Measurements from ENCODE around the gene CDH16.

The CDH16 gene

GRCh38 chr16:66961065-66961744, 42.5 kb upstream of the CDH16 start, which contains the start of gene CES3:
TSS of gene CES3 (plus strand) at chr16:66961266. CDS start at chr16:66961308, 42 bp downstream.
- no peaks in the 10 kb centered on the region for H3K9me3 ChIP-seq (ENCODE audit: low read length)
- no peak for TF ChIP-seq EZH2 (IDR thresholded peaks at IDR 0.05; ENCODE audit: borderline replicate concordance, low read length)
- TF ChIP-seq CTCF (IDR thresholded peaks at IDR 0.05; ENCODE audit: low read length): peak; percentile 95
- H3F3A ChIP-seq (ENCODE audit: insufficient read depth, low read length): no peaks in the 10 kb centered on the region
- H3K9me2 ChIP-seq (ENCODE audit: low read depth, low read length): no peaks in the 10 kb centered on the region
- peaks cover 13% of the 10 kb centered on the region for H3K4me1 ChIP-seq (ENCODE audit: insufficient read depth, low read length, severe bottlenecking)
- peak within 1 kb of the TSS; percentile 25; the same call in 1 of the 2 replicates for H3K4me2 ChIP-seq (ENCODE audit: low read length)
- H3K79me2 ChIP-seq (ENCODE audit: insufficient read depth, low read length): no peaks in the 10 kb centered on the region
- no peak within 1 kb of the TSS for H3K9ac ChIP-seq (ENCODE audit: low read length)
- H3K4me3 ChIP-seq (ENCODE audit: low read depth, low read length, poor library complexity, severe bottlenecking): peak within 1 kb of the TSS; percentile 10
- H3K36me3 ChIP-seq (ENCODE audit: insufficient read depth, low read length): no peaks in the 10 kb centered on the region
- H4K20me1 ChIP-seq (ENCODE audit: insufficient read depth, low read length): no peaks in the 10 kb centered on the region
- H2AFZ ChIP-seq (ENCODE audit: low read length): no peak within 1 kb of the TSS; the same call in 1 of the 2 replicates
- H3K27ac ChIP-seq (ENCODE audit: low read depth, low read length, poor library complexity, severe bottlenecking): no peak within 1 kb of the TSS
- no peaks in the 10 kb centered on the region for H3K27me3 ChIP-seq (ENCODE audit: insufficient read depth, low read length)

- no peaks in the 10 kb centered on the region for H3K9me2 ChIP-seq (ENCODE audit: low read depth, low read length)
- H3K36me3 ChIP-seq (ENCODE audit: insufficient read depth, low read length): no peaks in the 10 kb centered on the region
- no peaks in the 10 kb centered on the region for H3F3A ChIP-seq (ENCODE audit: insufficient read depth, low read length)
- no peak overlapping the region for H2AFZ ChIP-seq (ENCODE audit: low read length)
- no peak overlapping the region for H3K27ac ChIP-seq (ENCODE audit: low read depth, low read length, poor library complexity, severe bottlenecking)
- no peak overlapping the region for H3K4me3 ChIP-seq (ENCODE audit: low read depth, low read length, poor library complexity, severe bottlenecking)
- no peaks in the 10 kb centered on the region for H4K20me1 ChIP-seq (ENCODE audit: insufficient read depth, low read length)
- no peak for TF ChIP-seq CTCF (IDR thresholded peaks at IDR 0.05; ENCODE audit: low read length)
- no peak for TF ChIP-seq EZH2 (IDR thresholded peaks at IDR 0.05; ENCODE audit: borderline replicate concordance, low read length)
- H3K9me3 ChIP-seq (ENCODE audit: low read length): no peaks in the 10 kb centered on the region
- H3K27me3 ChIP-seq (ENCODE audit: insufficient read depth, low read length): no peaks in the 10 kb centered on the region
- no peak overlapping the region for H3K4me2 ChIP-seq (ENCODE audit: low read length)
- H3K9ac ChIP-seq (ENCODE audit: low read length): no peak overlapping the region
- peaks cover 13% of the 10 kb centered on the region for H3K4me1 ChIP-seq (ENCODE audit: insufficient read depth, low read length, severe bottlenecking)
- no peaks in the 10 kb centered on the region for H3K79me2 ChIP-seq (ENCODE audit: insufficient read depth, low read length)
Observed at GRCh38 chr16:66960270-66960669, 41.6 kb upstream of the CDH16 start.

- Histone ChIP-seq H3K9ac (ENCODE audit: low read length) (no peak overlapping the region), H3K27me3 (ENCODE audit: insufficient read depth, low read length) (no peaks in the 10 kb centered on the region), H3K4me2 (ENCODE audit: low read length) (no peak overlapping the region), H3K36me3 (ENCODE audit: insufficient read depth, low read length) (no peaks in the 10 kb centered on the region), H3K9me3 (ENCODE audit: low read length) (no peaks in the 10 kb centered on the region), H3K27ac (ENCODE audit: low read depth, low read length, poor library complexity, severe bottlenecking) (no peak overlapping the region), H3F3A (ENCODE audit: insufficient read depth, low read length) (no peaks in the 10 kb centered on the region), H2AFZ (ENCODE audit: low read length) (no peak overlapping the region), H3K4me1 (ENCODE audit: insufficient read depth, low read length, severe bottlenecking) (peaks cover 13% of the 10 kb centered on the region), H3K4me3 (ENCODE audit: low read depth, low read length, poor library complexity, severe bottlenecking) (no peak overlapping the region), H3K79me2 (ENCODE audit: insufficient read depth, low read length) (no peaks in the 10 kb centered on the region), H4K20me1 (ENCODE audit: insufficient read depth, low read length) (no peaks in the 10 kb centered on the region), H3K9me2 (ENCODE audit: low read depth, low read length) (no peaks in the 10 kb centered on the region)
- no peak for TF ChIP-seq EZH2 (IDR thresholded peaks at IDR 0.05; ENCODE audit: borderline replicate concordance, low read length)
- no peak for TF ChIP-seq CTCF (IDR thresholded peaks at IDR 0.05; ENCODE audit: low read length)
Observed at GRCh38 chr16:66959704-66960161, 41.0 kb upstream of the CDH16 start.

Measured in OCI-LY1 (cell line).